ENCODE data around the gene SLC38A6.

GRCh38 chr14:60977847-60978246 is 3.2 kb upstream of the SLC38A6 start:
- no peak for TF ChIP-seq PATZ1 (CRISPR knock-in tag; IDR thresholded peaks at IDR 0.05; ENCODE audit: borderline replicate concordance)
- no peak for TF ChIP-seq ZC3H10 (CRISPR knock-in tag; IDR thresholded peaks at IDR 0.05)
- TF ChIP-seq ZNF70 (CRISPR knock-in tag; IDR thresholded peaks at IDR 0.05): no peak
- TF ChIP-seq BACH2 (CRISPR knock-in tag; IDR thresholded peaks at IDR 0.05; ENCODE audit: borderline replicate concordance): no peak
- no peak for TF ChIP-seq CSRNP3 (CRISPR knock-in tag; IDR thresholded peaks at IDR 0.05)
- TF ChIP-seq GLIS3 (CRISPR knock-in tag; IDR thresholded peaks at IDR 0.05): no peak
- no peak for TF ChIP-seq ARNTL (CRISPR knock-in tag; IDR thresholded peaks at IDR 0.05; ENCODE audit: borderline replicate concordance, low read depth)
- TF ChIP-seq ZFP30 (CRISPR knock-in tag; IDR thresholded peaks at IDR 0.05): no peak

Measured in SK-N-SH treated with all-trans-retinoic acid at 6 μM for 48 hours (cell line).